Measurements from ENCODE around the gene CREBBP.

CREBBP gene

DNA sequence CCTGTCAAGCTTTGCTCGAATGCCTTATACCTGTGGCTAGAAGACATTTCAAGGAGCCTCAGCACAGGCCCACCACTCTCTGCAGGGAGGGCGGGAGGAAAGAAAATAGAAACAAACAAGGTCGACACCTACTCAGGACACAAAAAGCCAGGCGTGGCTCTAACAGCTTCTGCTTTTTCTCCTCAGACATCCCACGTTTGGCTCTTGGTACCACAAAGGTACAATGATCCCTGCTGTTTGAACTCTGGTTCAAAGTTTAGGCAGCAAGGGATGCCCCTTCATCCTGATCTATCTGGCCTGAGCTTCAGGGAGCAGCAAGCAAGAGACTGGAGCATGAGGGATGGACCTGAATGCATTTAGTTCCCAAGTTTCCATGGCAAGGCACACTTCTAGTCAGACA is 57.1 kb downstream of the CREBBP start:
- no peak for DNase-seq

DNA sequence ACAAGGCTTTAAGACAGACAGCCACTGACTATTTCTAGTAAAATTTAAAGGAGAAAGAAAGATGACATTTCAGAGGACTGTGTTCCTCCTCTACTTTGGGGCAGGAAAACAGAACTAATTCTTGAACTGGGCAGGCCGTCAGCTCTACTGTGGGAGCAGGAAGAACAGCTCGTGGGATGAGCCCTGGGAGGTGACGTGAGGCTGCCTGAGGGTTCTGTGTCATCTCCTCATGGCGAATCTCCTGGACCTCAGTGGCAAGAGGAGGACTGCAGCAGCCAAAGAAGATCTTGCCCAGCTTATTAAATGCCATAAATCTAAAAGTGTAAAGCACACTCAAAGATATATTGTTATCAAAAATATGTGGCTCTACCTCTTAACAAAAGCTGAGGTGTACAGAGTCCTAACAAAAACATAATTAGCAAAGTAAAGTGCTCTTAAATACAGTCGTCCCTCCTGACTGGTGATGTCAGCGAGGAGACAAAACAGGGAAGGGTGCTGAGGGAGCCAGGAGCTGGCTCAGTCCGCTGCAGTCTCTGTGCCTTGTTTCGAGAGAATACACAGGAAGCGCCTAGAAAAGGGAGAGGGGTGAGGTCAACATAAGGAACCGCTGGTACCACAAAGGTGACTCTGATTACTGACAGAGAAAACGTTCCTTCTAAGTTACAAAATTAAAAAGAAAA is 58.0 kb downstream of the CREBBP start:
- peak in 1 of 5 donors; percentile 16 for DNase-seq

DNA sequence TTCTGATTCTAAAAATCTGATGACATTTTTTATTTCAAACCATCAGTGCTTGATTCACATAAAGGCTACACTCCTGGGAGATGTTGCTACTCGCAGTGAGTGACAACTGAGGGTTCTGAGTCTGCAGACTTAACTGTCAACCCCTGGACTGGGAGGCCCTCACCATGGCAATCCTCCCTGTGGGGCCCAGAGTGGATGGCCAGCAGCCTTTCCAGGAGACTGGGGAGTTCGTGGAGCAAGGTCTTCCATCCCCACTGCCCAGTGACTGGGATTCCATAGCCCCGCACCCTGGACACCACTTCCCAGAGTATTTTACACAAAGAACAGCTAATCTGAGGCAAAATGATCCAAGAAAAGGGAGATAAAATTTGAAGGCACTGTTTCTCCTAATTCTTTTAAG is 59.3 kb downstream of the CREBBP start:
- DNase-seq, result no peak

DNA sequence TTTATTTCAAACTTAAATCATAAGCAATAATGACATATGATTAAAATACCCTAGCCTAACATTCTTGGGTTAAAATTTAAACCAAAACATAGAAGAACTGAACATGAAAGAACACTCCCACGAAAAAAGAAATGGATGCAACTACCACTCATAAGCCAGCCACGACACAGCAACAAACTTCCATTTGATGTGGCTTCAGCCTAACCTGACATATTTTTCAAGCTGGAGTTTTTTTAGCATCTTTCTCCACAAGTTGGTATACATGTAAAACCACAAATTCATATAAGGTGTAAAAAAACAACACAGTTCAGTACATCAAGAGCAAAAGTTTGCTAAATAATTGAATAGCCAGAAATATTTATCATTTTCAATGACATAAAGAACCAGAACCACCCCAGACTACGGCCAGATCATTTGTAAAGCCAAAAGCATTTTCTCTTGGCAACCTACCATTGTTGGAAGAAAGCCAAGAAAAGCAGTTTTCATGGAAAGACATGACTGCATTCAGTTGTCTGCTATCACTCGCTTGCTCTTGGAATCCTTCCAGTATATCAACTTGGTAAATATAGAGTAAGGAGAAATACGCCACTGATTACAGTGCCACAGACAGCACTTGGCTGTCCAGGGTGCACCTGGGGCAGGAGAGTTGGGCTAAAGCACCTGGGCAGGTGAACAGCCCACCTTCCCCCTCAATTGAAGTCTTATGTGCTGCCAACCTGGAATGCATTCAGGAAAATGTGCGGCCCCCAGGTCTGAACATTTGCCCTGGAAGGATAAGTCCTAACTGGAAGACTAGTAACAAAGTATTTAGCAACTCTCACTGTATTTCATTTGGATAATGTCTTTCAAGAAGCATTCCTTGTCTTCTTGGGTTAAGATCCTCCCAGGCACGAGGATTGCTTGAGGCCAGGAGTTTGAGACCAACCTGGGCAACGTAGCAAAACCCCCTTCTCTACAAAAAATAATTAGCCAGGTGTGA is 60.5 kb downstream of the CREBBP start:
- DNase-seq, result peak in 1 of 5 donors; percentile 13

DNA sequence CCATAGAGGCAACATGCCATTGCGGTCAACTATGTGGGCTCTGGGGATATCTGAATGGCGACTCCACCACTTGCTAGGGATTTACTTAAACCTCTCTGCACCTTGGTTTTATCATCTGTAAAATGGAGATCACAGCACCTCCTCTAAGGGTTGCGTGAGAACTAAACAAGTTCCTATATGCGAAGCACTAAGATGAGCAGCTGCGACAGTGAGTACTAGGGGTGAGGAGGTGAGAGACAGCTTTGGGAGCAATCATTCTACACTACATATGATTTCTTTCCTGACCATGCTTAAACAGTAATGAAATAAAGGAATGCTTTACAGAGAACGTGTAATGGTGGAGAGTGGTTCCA is 61.4 kb downstream of the CREBBP start:
- DNase-seq, result no peak

DNA sequence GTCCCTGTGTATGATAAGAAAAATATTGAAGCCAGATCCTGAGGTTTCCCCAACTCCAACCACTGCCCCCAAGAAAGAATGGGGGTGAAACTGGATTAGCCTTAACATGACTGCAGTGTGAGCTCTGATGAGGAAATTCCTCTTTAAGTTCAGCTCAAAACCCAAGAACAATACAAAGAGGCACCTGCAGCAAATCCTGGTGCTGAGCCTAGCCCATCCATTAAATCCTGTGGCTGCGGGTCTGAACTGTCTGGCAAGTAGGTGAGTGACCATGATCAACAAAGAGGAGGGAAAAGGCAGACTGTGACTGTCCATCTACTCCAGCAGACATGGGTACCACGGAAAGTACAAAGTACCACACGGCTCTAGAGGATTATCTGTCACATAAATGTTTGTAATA is 64.2 kb downstream of the CREBBP start:
- DNase-seq, result no peak

DNA sequence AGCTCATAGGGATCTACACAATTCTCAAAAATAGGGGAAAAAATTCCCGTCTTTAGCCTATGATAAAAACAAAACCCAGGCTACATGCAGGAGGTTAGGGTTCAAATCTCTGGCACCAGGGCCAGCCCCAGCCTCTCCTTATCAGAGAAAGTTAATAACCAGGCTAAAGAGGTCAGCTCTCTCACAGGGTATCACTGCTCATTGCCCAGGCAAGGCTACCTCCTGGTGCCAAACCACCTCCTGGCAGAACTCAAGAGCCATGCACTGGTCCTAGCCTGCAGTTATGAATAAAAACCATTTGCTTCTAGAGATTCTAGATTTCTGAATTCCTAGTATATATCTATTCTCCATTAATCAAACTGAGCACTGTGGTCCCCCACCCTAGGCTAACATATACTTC is 65.8 kb downstream of the CREBBP start:
- DNase-seq, result no peak

DNA sequence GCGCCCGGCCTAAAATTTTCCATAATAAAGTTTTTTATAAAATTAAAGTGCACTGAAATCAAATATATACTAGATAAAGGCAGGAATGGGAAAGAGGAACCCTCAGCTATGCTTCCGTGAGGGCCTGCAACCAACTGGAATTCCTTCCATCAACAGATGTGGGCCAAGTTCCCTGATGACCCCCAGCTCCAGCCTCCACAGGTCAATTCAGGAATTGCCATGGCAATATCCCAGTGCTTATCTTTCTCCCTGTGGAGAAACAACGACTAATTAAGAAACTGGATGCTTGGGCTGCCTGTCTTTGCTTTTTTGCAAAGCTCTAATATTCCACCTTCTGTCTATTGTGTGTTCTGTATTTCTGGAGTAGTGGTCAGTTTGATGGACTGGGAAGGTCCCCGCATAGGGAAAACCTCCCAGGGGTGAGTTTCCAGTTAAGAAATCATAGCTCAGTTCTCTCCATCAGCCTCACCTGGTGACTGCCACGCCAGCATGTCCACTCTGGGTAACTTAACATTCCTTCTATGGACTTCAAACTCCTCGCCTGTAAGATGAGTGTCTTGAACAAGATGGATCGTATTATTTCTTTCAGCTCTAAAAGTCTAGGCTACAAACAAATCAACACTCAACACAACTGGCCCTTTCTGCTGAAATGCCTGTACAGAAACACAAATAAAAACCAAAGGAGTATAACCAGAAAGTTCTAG is 67.9 kb downstream of the CREBBP start:
- no peak for DNase-seq

DNA sequence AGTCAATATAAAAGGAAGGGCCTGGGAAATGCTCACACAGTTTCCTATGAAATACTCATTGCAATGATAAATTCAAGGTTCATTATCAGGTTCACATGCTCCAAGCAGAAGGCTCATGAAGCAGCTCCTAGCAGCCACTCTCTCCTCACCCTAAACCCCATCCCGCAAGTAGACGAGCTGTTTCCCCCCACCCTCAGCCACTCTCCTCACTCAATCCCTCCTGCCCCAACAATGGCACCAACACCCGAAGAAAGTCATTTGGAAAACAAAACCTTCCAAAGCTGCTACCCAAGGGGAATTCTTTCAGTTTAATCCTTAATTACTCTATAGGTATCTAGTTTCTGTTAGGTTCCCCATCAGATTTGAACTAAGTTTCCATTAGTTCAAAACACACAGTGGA is 69.7 kb downstream of the CREBBP start:
- DNase-seq, result no peak

DNA sequence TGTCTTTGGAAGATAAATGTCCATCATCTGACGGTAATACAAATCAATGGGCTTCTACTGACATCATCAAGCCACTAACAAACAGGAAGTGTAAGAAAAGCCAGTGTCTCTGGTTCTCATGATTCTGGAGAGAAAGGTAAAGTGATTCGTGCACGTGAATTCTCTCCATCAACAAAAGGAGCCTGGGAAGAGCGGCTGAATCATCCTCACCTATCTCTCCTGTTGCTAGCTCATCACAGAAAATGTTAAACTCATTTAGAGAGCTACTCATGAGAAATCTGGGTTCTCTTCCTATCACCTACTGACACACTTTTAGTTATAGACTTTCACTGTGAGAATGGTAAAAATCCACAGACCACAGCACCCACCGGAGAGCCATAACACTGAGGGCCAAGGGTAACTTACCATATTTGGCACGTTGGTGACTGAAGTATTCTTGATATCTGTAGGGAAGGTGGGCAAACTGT is 70.3 kb downstream of the CREBBP start:
- peak in 1 of 5 donors; percentile 23 for DNase-seq

DNA sequence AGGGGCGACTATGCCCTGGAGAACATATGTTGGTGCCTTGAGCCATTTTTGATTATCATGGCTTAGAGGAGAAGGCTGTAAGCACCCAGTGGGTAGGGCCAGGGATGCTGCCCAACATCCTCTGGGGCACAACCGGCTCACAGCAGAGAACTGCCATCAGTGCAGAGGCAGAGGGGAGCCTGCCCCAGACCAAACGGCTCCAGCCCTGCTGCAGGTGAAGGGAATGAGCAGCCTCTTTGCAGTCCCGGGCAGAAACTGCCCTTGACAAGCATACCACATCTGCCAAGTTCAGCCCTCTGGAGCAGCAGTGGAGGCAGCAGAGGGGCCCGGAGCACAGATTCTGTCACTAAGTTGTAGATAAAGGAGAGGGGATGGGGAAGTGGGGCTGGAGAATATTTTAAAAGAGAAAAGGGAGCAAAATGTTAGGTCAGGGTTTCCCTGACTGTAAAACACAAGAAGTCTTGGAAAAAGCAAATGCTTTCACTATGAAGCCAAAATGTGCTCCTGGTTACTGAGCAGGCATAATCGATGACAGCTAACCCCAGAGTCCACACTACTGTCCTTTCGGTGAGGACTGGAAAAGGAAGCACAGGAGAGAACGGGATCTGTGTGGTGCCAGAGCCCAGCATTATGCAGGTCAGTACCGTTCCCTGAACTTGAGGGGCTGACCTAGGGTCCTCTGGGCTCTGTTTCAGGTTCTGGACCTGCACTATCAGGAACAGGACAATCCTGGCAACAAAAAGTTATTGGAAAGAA is 72.0 kb downstream of the CREBBP start:
- no peak for DNase-seq

DNA sequence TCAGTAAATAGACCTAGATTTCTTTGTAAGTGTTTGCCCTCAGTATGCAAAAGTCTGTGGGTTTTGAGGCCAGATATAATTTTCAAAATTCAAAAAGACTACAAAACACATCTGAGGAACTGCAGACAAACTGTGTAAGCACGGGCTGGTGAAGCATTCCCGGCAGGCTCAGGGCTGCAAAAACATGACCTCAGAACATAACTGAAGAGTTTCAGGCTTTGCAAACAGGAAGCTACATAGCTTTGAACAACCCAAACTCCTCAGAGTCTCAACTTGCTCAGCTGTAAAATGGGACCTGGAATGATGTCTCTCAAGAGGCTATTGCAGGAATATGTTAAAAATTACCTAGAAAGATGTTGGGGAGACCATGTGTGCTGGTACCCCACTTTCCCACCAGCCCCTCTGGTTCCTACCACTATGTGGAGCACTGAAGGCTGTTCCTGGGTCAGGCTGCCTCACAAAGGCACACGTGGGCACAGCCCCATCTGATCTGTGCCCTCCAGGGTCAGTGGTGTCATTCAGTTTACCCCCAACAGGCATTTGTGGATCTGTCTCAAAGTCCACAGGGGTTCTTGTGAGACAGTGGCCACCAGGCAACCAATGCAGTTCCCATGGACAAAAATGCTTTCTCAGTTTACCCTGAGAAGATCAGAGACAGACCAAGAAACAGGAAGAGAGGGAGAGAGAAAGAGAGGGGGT is 72.9 kb downstream of the CREBBP start:
- peak in 1 of 5 donors; percentile 67 for DNase-seq

DNA sequence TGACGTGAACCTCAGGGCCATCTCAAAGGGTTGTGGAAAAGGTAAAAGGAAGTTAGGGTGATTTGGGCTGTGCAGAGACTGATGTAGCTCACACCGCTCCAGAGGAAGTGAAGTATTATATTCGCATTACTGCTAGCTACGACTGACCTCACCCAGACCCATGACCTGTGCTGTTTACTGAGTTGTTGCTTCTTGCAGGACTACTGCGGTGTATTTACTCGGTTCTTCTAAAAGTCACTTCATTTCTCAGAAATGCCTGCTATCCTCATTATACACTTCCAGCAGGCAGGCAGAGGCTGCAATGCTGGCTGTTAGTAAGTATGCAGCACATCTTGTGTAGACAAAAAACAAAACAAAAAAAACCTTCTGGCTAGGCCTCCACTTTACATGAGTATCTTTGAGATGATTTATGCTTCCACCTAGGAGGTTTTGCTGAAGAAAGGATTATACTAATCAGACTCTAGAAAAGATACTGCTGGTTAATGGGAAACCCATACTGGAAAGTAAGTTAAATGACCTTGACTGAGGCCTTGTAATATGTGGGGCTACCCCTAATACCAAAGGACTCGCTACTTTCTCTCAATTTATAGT is 76.0 kb downstream of the CREBBP start:
- DNase-seq, result no peak

DNA sequence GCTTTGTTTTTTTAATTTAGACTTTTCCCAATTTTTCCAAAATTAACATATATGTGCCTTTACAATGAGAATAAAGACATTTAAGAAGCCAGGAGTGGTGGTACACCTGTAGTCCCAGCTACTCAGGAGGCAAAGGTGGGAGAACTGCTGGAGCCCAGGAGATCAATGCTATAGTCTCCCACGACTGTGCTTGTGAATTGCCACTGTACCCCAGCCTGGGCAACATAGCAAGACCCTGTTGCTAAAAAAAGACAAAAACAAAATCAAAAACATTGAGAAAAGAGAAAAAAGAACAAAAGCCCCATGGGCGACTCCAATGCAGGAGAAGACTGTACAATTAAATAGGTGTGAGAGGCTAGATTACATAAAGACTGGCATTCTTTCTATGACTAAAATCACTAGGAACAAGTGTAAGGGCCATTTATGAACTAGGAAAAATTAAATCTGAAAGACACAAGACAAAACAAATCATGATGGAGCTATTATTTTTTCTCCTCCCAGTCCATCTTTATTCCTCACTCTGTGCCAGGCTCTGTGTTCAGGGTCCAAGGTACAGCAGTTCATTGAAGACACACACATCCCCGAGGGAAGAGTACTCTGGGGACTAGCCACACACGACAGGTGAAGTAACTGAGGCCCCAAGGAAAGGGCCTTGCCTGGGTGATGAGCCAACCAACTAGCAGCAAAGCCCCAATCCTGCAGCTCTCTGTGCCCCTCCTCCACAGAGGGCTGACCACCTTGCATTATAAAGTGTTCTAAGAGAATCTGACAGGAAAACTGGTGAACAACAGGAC is 79.8 kb downstream of the CREBBP start:
- no peak for DNase-seq

DNA sequence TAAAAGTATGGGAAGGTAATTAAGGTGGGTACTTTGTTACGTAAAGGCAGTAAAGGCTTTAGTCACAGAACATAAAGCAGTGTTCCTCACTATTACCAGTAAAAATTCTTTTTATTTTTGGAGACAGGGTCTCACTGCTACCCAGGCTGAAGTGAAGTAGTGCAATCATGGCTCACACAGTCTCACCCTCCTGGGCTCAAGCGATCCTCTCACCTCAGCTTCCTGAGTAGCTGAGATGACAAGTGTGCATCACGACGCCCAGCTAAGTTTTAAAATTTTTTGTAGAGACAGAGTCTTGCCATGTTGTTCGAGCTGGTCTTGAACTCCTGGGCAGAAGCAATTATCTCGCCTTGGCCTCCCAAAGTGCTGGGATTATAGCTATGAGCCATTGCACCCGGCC is 80.5 kb downstream of the CREBBP start:
- no peak for DNase-seq

DNA sequence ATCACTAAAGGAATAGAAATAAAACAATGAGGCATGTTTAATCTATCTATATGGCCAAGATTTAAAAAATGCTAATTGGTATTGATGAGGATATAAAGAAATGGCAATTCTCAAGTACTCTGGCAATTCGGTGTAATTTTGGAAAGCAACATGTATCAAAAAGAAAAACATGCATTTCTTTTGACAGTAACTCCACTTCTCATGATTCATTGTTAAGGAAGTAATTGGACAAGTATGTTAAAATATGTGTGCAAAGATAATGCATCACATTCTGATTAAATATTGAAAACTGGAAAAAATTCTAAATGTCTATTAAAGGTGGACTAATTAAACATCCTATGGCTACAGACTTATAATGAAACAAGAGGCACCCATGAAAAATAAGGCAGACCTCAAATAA is 81.2 kb downstream of the CREBBP start:
- DNase-seq, result no peak

DNA sequence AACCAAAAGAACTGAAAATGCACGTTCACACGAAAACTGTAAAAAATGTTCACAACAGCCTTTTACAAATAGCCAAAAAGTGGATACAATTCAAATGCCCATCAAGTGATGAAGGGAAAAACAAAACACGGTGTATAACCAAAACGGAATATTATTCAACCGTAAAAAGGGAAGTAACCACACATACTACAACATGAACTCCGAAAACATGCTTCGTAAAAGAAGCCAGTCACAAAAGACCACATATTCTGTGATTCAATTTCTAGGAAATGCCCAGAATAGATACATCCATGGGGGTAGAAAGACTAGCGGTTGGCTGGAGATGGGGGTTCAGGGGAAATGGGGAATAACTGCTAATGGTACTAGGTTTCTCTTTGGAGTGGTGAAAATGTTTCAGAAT is 81.7 kb downstream of the CREBBP start:
- DNase-seq, result no peak

DNA sequence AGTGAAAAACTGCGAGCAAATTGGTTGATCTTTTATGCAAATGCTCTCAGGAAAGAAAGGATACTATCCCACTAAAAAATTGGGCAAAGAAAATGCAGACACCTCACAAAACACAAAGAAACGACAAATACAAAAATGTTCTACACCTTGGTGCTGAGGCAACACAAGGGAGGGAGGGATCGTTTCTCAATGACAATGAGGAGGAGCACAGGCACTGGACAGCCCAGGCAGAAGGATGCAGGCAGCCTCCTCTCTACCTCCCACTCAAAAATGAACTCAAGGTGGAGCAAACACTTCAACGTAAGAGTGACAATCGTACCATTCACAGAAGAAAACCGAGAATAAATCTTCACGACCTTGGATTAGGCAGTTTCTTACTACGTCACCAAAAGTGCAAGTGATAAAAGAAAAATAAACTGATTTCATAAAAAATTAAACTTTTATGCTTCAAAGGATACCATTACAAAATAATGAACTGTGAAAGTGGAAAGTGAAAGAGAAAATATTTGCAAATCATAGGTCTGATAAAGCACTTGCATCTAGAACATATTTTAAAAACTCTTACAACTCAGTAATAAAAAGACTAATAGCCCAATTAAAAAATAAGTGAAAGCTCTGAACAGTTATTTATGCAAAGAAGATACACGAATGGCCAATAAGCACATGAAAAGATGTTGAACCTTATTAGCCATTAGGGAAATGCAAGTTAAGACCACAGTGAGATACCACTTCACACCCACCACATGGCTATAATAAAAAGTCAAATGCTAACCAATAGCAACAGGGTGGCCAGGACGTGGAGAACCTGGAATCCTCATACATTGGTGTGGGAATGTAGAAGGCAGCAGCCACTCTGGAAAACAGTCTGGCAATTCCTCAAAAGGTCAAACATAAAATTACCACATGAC is 82.4 kb downstream of the CREBBP start:
- peak in 1 of 5 donors; percentile 20 for DNase-seq

DNA sequence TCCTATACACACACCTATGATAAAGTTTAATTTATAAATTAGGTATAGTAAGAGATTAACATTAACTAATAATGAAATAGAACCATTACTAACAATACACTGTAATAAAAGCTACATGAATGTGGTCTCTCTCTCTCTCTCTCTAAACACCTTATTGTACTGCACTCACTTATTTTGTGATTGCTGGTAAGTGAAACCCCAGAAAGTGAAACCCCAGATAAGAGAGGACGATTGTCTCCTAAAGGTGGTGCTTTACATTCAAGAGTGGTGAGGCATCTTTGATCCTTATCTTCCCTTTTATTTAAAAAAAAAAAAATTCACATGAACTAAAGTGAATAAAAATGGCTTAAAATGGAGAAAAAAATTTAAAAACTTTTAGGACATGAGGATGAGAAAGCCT is 83.0 kb downstream of the CREBBP start:
- DNase-seq, result peak in 1 of 5 donors; percentile 52

DNA sequence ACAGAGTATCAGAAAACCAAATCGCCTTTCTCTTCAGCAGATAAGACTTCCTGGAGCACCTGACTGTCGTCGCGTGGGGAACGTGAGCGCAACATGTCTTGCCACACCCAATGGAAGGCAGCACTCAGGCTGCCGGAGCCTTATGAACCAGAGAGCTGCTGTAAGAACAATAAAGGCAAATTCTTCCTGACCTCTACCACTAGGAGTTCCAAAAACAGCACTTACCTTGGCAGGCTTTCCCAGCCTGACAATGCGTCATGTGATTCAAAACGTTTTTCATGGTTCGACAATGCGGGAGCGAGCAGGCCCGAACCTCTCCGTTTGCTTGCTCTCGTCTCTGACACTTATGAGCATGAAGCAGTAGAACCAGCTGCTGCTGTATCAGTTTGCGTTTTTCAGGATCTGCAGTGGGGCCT is 87.3 kb downstream of the CREBBP start:
- DNase-seq, result no peak

Data from T-helper 1 cell (primary cell).